HCT116 (cell line): ENCODE results near the gene DNAJC10. TPM values are rescaled to one million over a fixed set of nuclear protein-coding genes. Genes with fewer than 3 reads are reported as not detected.
"Not testable (repeated sequence)": the region's sequence is repeated elsewhere in the genome, so short reads cannot be mapped to it uniquely, and the experiment has no call there.

Experiments used
- ATAC-seq: fragments of 200-7000 bp; cut with Tn5 transposase; 2 replicates; pipeline ENCODE4 v1.9.1; 2020; ENCODE audit warnings: mild to moderate bottlenecking, moderate library complexity
- BruUV-seq: library from RNA; stranded (reverse); fragments of 400-500 nt; replicated peaks from 2 replicates; lab custom pipeline; 2021; lab: Mats Ljungman, UMichigan
- CTCF ChIA-PET: fragments of 300-600 bp; sonication (Branson Sonifier 250); formaldehyde crosslinking; loops from one replicate; lab custom pipeline; 2021; ENCODE audit warnings: antibody characterized with exemption; lab: Charles Lee
- POLR2A ChIA-PET: fragments of 300-600, 350-600 bp; sonication (Branson Sonifier 250); formaldehyde crosslinking; loops from one replicate; lab custom pipeline; 2021; ENCODE audit warnings: antibody characterized with exemption; lab: Charles Lee
- RAD21 ChIA-PET, 2 experiments: fragments of 300-600 bp; sonication (Branson Sonifier 250); formaldehyde crosslinking; loops; one replicate each; lab custom pipeline; 2023; ENCODE audit warnings: low total read pairs in 2 of 2; ENCODE audit not compliant: uncharacterized antibody in 2 of 2, unreplicated experiment in 2 of 2, low non-redundant PET in 1 of 2; lab: Charles Lee
- DNase-seq: peaks from one replicate; pipeline ENCODE4 v3.0.0-alpha.2; 2010; ENCODE audit warnings: low read depth, low spot score
- H2AFZ ChIP-seq: fragments of 200-600 bp; shearing (Covaris generic), sonication (generic); 2 replicates; pipeline ENCODE4 v1.6.1; 2017; ENCODE audit warnings: low read depth, mixed run types, mixed read lengths, antibody characterized with exemption, low read length; ENCODE audit not compliant: poor library complexity, severe bottlenecking
- H3K27ac ChIP-seq: 2 replicates; pipeline ENCODE4 v1.5.1; 2012; ENCODE audit warnings: low read depth, low read length
- H3K27me3 ChIP-seq: fragments of 200-600 bp; sonication (generic); 2 replicates; pipeline ENCODE4 v1.6.1; 2016; ENCODE audit warnings: mixed run types, low read length, mixed read lengths; ENCODE audit not compliant: insufficient read depth
- H3K36me3 ChIP-seq, 2 experiments: fragments of 200-500 bp in 1 of 2; fragments of 200-600 bp in 1 of 2; sonication (Bioruptor generic) in 1 of 2; sonication (generic) in 1 of 2; 2 replicates each; pipeline versions ENCODE4 v1.5.1 to v1.6.1; 2014 to 2016; ENCODE audit warnings: low read length in 2 of 2, inconsistent platforms in 1 of 2, mixed read lengths in 1 of 2, mixed run types in 1 of 2; ENCODE audit not compliant: insufficient read depth in 2 of 2, control insufficient read depth in 1 of 2
- H3K4me1 ChIP-seq, 2 experiments: fragments of 200-600 bp in 1 of 2; sonication (generic) in 1 of 2; 2 replicates each; pipeline versions ENCODE4 v1.5.1 to v1.6.1; 2012 to 2017; ENCODE audit warnings: low read length in 2 of 2, inconsistent platforms in 1 of 2, mild to moderate bottlenecking in 1 of 2, mixed read lengths in 1 of 2, mixed run types in 1 of 2, moderate library complexity in 1 of 2; ENCODE audit not compliant: insufficient read depth in 2 of 2, control insufficient read depth in 1 of 2
- H3K4me2 ChIP-seq: fragments of 200-600 bp; sonication (generic); 2 replicates; pipeline ENCODE4 v1.6.1; 2017; ENCODE audit warnings: mixed run types, low read length, mixed read lengths
- H3K4me3 ChIP-seq, 2 experiments: fragments of 200-600 bp in 1 of 2; sonication (generic) in 1 of 2; replicated peaks in 1 of 2; 2 replicates each; pipeline ENCODE4 v1.5.1; 2011 to 2016; ENCODE audit warnings: low read length in 2 of 2, control low read depth in 1 of 2, low read depth in 1 of 2, mild to moderate bottlenecking in 1 of 2, mixed read lengths in 1 of 2, mixed run types in 1 of 2
- H3K79me2 ChIP-seq: fragments of 200-600 bp; sonication (generic); 2 replicates; pipeline ENCODE4 v1.6.1; 2017; ENCODE audit warnings: mild to moderate bottlenecking, mixed run types, low read length, moderate library complexity, mixed read lengths; ENCODE audit not compliant: insufficient read depth
- H3K9ac ChIP-seq: fragments of 200-600 bp; sonication (generic); 2 replicates; pipeline ENCODE4 v1.6.1; 2016; ENCODE audit warnings: low read length, mixed read lengths
- H3K9me2 ChIP-seq: fragments of 200-600 bp; sonication (generic), shearing (Covaris generic); 2 replicates; pipeline ENCODE4 v1.6.1; 2017; ENCODE audit warnings: mixed run types, mild to moderate bottlenecking, moderate library complexity; ENCODE audit not compliant: insufficient read depth
- H3K9me3 ChIP-seq, 2 experiments: fragments of 200-500 bp in 1 of 2; fragments of 200-600 bp in 1 of 2; sonication (Bioruptor generic) in 1 of 2; sonication (generic) in 1 of 2; 2 replicates each; pipeline ENCODE4 v1.6.1; 2014 to 2017; ENCODE audit warnings: low read length in 2 of 2, mixed read lengths in 2 of 2, inconsistent platforms in 1 of 2, low read depth in 1 of 2, mild to moderate bottlenecking in 1 of 2, mixed run types in 1 of 2, moderate library complexity in 1 of 2; ENCODE audit not compliant: control insufficient read depth in 1 of 2, insufficient read depth in 1 of 2
- H4K20me1 ChIP-seq: fragments of 200-600 bp; sonication (generic), shearing (Covaris generic); 2 replicates; pipeline ENCODE4 v1.6.1; 2017; ENCODE audit warnings: mixed run types, mild to moderate bottlenecking, moderate library complexity; ENCODE audit not compliant: insufficient read depth
- CEBPB ChIP-seq: IDR thresholded peaks from 2 replicates; pipeline ENCODE4 v1.6.1; 2012; ENCODE audit warnings: low read depth
- CTCF ChIP-seq, 3 experiments: fragments of 200-600 bp in 1 of 3; sonication (generic) in 1 of 3; IDR thresholded peaks in 2 of 3; conservative IDR thresholded peaks in 1 of 3; 2 replicates each; pipeline ENCODE4 v1.5.1; 2012 to 2017; ENCODE audit warnings: low read depth in 2 of 3, low read length in 2 of 3, antibody characterized with exemption in 1 of 3, borderline replicate concordance in 1 of 3, control low read depth in 1 of 3, mild to moderate bottlenecking in 1 of 3, mixed read lengths in 1 of 3, mixed run types in 1 of 3, moderate library complexity in 1 of 3; ENCODE audit not compliant: insufficient read depth in 1 of 3
- EGR1 ChIP-seq: IDR thresholded peaks from 2 replicates; pipeline ENCODE4 v1.6.1; 2012; ENCODE audit warnings: low read depth
- ELF1 ChIP-seq: IDR thresholded peaks from 2 replicates; pipeline ENCODE4 v1.6.1; 2012; ENCODE audit warnings: low read depth, borderline replicate concordance
- EZH2phosphoT487 ChIP-seq: fragments of 200-600 bp; IDR thresholded peaks from 2 replicates; pipeline ENCODE4 v1.6.1; 2018; ENCODE audit warnings: antibody characterized with exemption, borderline replicate concordance
- JUND ChIP-seq: IDR thresholded peaks from 2 replicates; pipeline ENCODE4 v1.6.1; 2012
- MAX ChIP-seq: IDR thresholded peaks from 2 replicates; pipeline ENCODE4 v1.6.1; 2012
- POLR2A ChIP-seq: IDR thresholded peaks from 2 replicates; pipeline ENCODE4 v1.7.0; 2011; ENCODE audit warnings: borderline replicate concordance; ENCODE audit not compliant: insufficient read depth, insufficient read length; ENCODE audit errors: extremely low read depth
- POLR2AphosphoS5 ChIP-seq: IDR thresholded peaks from 2 replicates; pipeline ENCODE4 v1.6.1; 2011; ENCODE audit warnings: mild to moderate bottlenecking, low read depth, low read length, moderate library complexity
- RAD21 ChIP-seq: IDR thresholded peaks from 2 replicates; pipeline ENCODE4 v1.6.1; 2012; ENCODE audit warnings: low read depth, mild to moderate bottlenecking
- SIN3A ChIP-seq: IDR thresholded peaks from 2 replicates; pipeline ENCODE4 v1.6.1; 2012; ENCODE audit warnings: low read depth
- SP1 ChIP-seq: IDR thresholded peaks from 2 replicates; pipeline ENCODE4 v1.6.1; 2012; ENCODE audit warnings: low read depth
- SRF ChIP-seq: IDR thresholded peaks from 2 replicates; pipeline ENCODE4 v1.6.1; 2012; ENCODE audit warnings: low read depth
- intact Hi-C: fragments of 100-400 bp; cut with micrococcal nuclease; formaldehyde crosslinking; loops from 2 replicates; pipeline ENCODE4 v1.10.0; 2022
- total RNA-seq: library from RNA; stranded (reverse); gene quantifications from one replicate; pipeline ENCODE4 v1.2.1, GENCODE V29; 2021; ENCODE audit not compliant: unreplicated experiment

DNAJC10 gene
- total RNA-seq, 1 experiment from 2014 or later = 80.4 TPM

GRCh38 chr2:182733572-182733971 lies 17.5 kb downstream of the DNAJC10 start:
- Histone ChIP-seq H3K27ac (no peak overlapping the region), H3K9me2 (no peaks in the 10 kb centered on the region), H3K36me3 (peaks cover 7 to 18% of the 10 kb centered on the region in 2 experiments; a peak in 3 of 4 replicates), H3K9me3 (no peaks in the 10 kb centered on the region), H3K9ac (no peak overlapping the region), H3K27me3 (no peaks in the 10 kb centered on the region), H2AFZ (no peak overlapping the region), H3K4me1 (no peaks in the 10 kb centered on the region), H3K4me3 (no peak overlapping the region), H3K4me2 (no peak overlapping the region), H4K20me1 (no peaks in the 10 kb centered on the region), H3K79me2 (no peaks in the 10 kb centered on the region)
- BruUV-seq = no TSS peak
- ChIA-PET POLR2A (no interaction called here), RAD21 (no interaction called here), CTCF (no interaction called here)
- ATAC-seq (no peak), DNase-seq (no peak)
- intact Hi-C loops = no loop called here
- no peak for TF ChIP-seq MAX
- no peak for TF ChIP-seq SRF
- no peak for TF ChIP-seq ELF1
- no peak for TF ChIP-seq RAD21
- TF ChIP-seq CEBPB = no peak
- TF ChIP-seq SP1 = no peak
- TF ChIP-seq SIN3A = no peak
- no peak for TF ChIP-seq EZH2phosphoT487
- TF ChIP-seq CTCF (IDR thresholded peaks at IDR 0.05 in 2 of 3, conservative IDR thresholded peaks at IDR 0.05 in 1 of 3; ENCODE audit: borderline replicate concordance in 1 of 3, insufficient read depth in 1 of 3, low read depth in 2 of 3, low read length in 2 of 3) = no peak
- TF ChIP-seq JUND = no peak
- no peak for TF ChIP-seq EGR1
- TF ChIP-seq POLR2A = no peak
- no peak for TF ChIP-seq POLR2AphosphoS5

GRCh38 chr2:182736856-182737255 lies 20.8 kb downstream of the DNAJC10 start:
- intact Hi-C loops, H3K27me3 ChIP-seq, H3K4me3 ChIP-seq, ATAC-seq, H3K4me1 ChIP-seq, RAD21 ChIA-PET, H3K4me2 ChIP-seq, H3K9me2 ChIP-seq, H3K9me3 ChIP-seq, H3K9ac ChIP-seq, DNase-seq, BruUV-seq, H2AFZ ChIP-seq, H4K20me1 ChIP-seq, H3K79me2 ChIP-seq, H3K27ac ChIP-seq, POLR2A ChIA-PET: not testable (repeated sequence)
- CTCF ChIA-PET = interaction anchor here (1.0 kb wide), 1 partner anchor 243 kb away, joined by 3 read pairs; no protein-coding TSS in a partner anchor
- peaks cover 14 to 16% of the 10 kb centered on the region in 2 experiments for H3K36me3 ChIP-seq
